Measurements from ENCODE around the gene ABCG5.

- TF ChIP-seq, protein P1, sequence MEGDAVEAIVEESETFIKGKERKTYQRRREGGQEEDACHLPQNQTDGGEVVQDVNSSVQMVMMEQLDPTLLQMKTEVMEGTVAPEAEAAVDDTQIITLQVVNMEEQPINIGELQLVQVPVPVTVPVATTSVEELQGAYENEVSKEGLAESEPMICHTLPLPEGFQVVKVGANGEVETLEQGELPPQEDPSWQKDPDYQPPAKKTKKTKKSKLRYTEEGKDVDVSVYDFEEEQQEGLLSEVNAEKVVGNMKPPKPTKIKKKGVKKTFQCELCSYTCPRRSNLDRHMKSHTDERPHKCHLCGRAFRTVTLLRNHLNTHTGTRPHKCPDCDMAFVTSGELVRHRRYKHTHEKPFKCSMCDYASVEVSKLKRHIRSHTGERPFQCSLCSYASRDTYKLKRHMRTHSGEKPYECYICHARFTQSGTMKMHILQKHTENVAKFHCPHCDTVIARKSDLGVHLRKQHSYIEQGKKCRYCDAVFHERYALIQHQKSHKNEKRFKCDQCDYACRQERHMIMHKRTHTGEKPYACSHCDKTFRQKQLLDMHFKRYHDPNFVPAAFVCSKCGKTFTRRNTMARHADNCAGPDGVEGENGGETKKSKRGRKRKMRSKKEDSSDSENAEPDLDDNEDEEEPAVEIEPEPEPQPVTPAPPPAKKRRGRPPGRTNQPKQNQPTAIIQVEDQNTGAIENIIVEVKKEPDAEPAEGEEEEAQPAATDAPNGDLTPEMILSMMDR (IDR thresholded peaks at IDR 0.05) = no peak
- no peak for TF ChIP-seq POLR2A (IDR thresholded peaks at IDR 0.05)
- TF ChIP-seq POLR2AphosphoS5 (IDR thresholded peaks at IDR 0.05; ENCODE audit: insufficient read depth in 1 of 2, low read depth in 1 of 2) = no peak
Observed at GRCh38 chr2:43879261-43879660, 40.6 kb upstream of the ABCG5 start.
